GM21723 (cell line): ENCODE data around the gene CCDC174.
A peak's percentile ranks its signal among the peaks of the same experiment; 100 is the strongest.

Source experiments
- ATAC-seq: cut with Tn5 transposase; IDR thresholded peaks from one replicate; pipeline ENCODE4 v1.9.1; 2021; ENCODE audit warnings: mild to moderate bottlenecking, moderate library complexity; ENCODE audit not compliant: unreplicated experiment

Gene CCDC174

DNA sequence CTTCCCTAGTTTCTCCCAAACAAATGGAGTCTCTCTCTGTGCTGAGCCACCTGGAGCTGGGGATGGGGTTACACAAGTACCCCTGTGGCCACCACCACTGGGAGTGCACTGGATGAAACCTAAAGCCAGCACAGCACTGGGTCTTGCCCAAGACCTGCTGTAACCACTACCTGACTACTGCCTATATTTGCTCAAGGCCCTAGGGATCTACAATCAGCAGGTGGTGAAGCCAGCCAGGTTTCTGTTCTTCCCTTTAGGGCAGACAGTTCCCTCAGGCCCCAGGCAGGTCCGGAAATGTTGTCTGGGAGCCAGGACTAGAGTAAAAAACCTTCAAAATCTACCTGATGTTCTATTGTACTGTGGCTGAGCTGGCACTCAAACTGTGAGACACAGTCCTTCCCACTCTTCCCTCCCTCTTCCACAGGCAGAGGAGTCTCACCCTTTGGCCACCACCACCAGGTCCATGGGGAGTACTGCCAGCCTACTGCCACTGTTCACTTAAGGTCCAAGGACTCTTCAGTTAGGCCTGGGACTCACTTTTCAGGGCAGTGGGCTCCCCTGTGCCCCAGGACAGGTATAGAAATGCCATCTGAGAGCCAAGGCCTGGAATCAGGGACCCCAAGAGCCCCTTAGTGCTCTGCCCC lies 47.2 kb downstream of the CCDC174 start:
- no peak for ATAC-seq

DNA sequence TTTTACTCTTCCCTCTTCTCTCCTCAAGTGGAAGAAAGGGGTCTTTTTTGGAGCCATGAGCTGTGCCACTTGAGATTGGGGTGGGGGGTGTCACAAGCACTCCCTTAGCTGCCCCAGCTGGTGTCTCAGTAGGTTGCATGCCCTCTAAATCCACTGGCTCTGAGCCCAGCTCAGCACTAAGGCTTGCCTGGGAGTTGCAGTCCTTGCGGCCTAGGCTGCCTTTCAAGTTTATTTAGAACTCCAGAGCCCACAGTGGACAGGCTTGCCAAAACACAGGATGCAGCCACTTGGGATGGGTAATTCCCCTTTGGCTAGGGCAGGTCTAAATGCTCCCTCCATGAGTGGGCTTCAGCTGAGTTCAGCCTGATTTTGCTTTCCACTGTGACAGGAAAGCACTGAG lies 48.1 kb downstream of the CCDC174 start:
- ATAC-seq: no peak

- no peak for ATAC-seq
Observed at GRCh38 chr3:14700891-14701290, 49.3 kb downstream of the CCDC174 start.

GRCh38 chr3:14701676-14702075 lies 50.1 kb downstream of the CCDC174 start:
- ATAC-seq: no peak

- no peak for ATAC-seq
Observed at GRCh38 chr3:14703128-14703750, 51.7 kb downstream of the CCDC174 start.

DNA sequence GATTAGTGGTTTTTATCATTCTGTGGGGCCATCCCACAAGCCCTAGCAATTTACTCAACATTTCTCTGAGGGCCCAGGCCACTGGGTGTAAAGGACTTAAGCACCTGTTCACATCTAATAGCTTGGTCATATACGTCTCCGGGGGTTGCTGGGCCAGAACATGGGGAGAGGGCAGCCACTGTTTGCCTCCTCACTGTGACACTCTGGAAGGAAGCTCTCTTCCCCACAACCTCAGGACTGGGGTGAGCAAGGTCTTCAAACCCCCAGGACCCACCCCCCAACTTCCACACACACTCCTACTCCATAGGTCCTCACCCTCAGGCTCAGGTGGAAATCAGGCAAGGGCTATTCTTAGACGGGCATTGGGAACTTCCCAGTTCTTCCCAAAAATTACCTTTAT lies 52.2 kb downstream of the CCDC174 start:
- ATAC-seq: no peak

GRCh38 chr3:14706096-14706495 lies 54.5 kb downstream of the CCDC174 start:
- no peak for ATAC-seq

DNA sequence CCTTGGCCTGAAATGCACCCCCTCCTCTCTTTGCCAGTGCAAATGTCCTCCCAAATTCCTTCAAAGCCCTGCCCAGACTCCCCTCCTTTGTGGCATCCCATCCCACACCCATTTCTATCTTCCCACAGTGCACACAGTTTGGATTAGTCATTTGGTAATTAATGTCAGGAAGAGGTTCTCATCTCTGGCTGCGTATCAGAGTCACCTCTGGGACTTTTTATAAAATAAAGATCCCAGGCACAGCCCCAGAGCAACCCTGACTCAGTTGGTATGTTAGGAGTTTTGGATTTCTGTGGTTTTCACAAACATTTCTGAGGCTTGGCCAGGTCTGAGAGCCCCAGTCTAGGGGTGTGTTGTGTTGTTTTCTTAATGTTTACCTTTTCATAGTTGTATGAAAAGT lies 65.0 kb downstream of the CCDC174 start:
- no peak for ATAC-seq

DNA sequence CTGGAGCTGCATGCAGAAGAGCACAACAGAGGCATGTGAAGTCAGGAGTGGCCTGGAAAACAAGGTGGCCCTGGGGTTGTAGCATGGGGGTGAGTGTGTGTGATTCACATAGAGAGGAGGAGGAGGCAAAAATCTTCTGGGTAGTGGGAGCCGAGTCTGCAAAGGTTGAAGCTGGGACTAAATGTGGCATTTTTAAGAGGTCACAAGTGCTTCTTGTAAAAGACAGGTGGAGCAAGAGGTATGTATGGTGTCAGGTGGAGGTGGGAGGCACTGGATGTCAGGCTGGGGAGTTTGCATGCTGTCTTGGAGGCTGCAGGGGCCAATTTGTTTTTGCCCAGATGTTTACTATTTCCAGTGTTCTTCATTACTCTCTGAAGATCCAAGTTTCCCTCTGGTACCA lies 65.7 kb downstream of the CCDC174 start:
- no peak for ATAC-seq

GRCh38 chr3:14718539-14718938 lies 67.0 kb downstream of the CCDC174 start:
- ATAC-seq: peak; percentile 68

DNA sequence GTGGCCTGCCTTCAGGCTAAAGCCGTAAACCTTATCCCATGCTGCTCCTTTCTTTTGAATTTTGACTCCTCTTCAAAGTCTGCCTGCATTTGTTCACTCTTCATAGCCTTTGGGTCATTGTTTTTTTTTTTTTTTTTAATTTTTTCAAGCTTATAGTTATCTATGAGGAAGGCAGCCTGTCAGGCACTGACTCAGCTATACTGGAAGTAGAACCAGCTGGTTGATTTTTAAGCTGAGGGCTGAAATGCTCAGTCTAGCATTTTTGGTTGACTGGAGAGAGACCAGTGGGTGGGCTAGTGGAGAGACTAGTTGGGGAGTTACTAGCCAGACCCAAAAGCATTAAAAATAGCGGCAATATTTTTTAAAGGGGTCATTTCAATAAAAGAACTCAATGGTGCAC lies 67.4 kb downstream of the CCDC174 start:
- peak; percentile 29 for ATAC-seq

DNA sequence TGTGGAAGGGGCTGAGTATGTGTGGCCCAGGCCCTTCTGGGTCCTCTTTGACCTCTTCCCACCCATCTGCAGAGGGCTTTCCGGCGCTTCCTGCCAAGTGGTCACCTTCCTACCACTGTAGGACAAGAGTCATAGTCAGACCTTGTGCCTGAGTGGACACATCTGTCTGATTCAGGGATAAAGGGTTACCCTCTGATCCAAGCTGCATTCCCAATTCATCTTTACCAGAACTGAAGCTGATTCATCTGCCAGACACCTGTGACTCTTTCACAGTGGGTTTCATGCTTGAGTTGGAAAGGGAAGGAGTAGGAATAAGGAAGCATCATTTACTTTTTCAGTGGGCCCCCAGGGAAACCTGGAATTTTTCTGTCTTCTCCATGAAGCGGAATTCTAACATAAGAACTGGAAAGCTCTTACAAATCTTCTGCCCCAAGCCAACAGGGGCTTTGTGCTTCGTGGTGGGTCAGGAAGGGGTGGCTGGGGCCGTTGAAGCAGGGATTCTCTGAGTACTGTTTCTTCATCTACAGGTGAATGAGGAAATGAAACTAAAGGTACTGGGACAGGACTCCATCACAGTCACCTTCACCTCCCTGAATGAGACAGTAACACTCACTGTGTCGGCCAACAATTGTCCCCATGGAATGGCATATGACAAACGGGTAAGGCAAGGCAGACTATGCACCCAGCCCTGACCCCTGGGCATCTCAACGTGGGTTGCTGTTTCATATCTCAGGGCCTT lies 69.7 kb downstream of the CCDC174 start:
- no peak for ATAC-seq
